HCT116 (cell line): ENCODE data around the gene ADRA1B. TPM values are rescaled to one million over a fixed set of nuclear protein-coding genes. Genes with fewer than 3 reads are reported as not detected.

Source experiments
- ATAC-seq: fragments of 200-7000 bp; cut with Tn5 transposase; 2 replicates; pipeline ENCODE4 v1.9.1; 2020; ENCODE audit warnings: mild to moderate bottlenecking, moderate library complexity
- BruUV-seq: library from RNA; stranded (reverse); fragments of 400-500 nt; replicated peaks from 2 replicates; lab custom pipeline; 2021; lab: Mats Ljungman, UMichigan
- CTCF ChIA-PET: fragments of 300-600 bp; sonication (Branson Sonifier 250); formaldehyde crosslinking; loops from one replicate; lab custom pipeline; 2021; ENCODE audit warnings: antibody characterized with exemption; lab: Charles Lee
- POLR2A ChIA-PET: fragments of 300-600, 350-600 bp; sonication (Branson Sonifier 250); formaldehyde crosslinking; loops from one replicate; lab custom pipeline; 2021; ENCODE audit warnings: antibody characterized with exemption; lab: Charles Lee
- RAD21 ChIA-PET, 2 experiments: fragments of 300-600 bp; sonication (Branson Sonifier 250); formaldehyde crosslinking; loops; one replicate each; lab custom pipeline; 2023; ENCODE audit warnings: low total read pairs in 2 of 2; ENCODE audit not compliant: uncharacterized antibody in 2 of 2, unreplicated experiment in 2 of 2, low non-redundant PET in 1 of 2; lab: Charles Lee
- DNase-seq: peaks from one replicate; pipeline ENCODE4 v3.0.0-alpha.2; 2010; ENCODE audit warnings: low read depth, low spot score
- H2AFZ ChIP-seq: fragments of 200-600 bp; shearing (Covaris generic), sonication (generic); 2 replicates; pipeline ENCODE4 v1.6.1; 2017; ENCODE audit warnings: low read depth, mixed run types, mixed read lengths, antibody characterized with exemption, low read length; ENCODE audit not compliant: poor library complexity, severe bottlenecking
- H3K27ac ChIP-seq: 2 replicates; pipeline ENCODE4 v1.5.1; 2012; ENCODE audit warnings: low read depth, low read length
- H3K27me3 ChIP-seq: fragments of 200-600 bp; sonication (generic); 2 replicates; pipeline ENCODE4 v1.6.1; 2016; ENCODE audit warnings: mixed run types, low read length, mixed read lengths; ENCODE audit not compliant: insufficient read depth
- H3K36me3 ChIP-seq, 2 experiments: fragments of 200-500 bp in 1 of 2; fragments of 200-600 bp in 1 of 2; sonication (Bioruptor generic) in 1 of 2; sonication (generic) in 1 of 2; 2 replicates each; pipeline versions ENCODE4 v1.5.1 to v1.6.1; 2014 to 2016; ENCODE audit warnings: low read length in 2 of 2, inconsistent platforms in 1 of 2, mixed read lengths in 1 of 2, mixed run types in 1 of 2; ENCODE audit not compliant: insufficient read depth in 2 of 2, control insufficient read depth in 1 of 2
- H3K4me1 ChIP-seq, 2 experiments: fragments of 200-600 bp in 1 of 2; sonication (generic) in 1 of 2; 2 replicates each; pipeline versions ENCODE4 v1.5.1 to v1.6.1; 2012 to 2017; ENCODE audit warnings: low read length in 2 of 2, inconsistent platforms in 1 of 2, mild to moderate bottlenecking in 1 of 2, mixed read lengths in 1 of 2, mixed run types in 1 of 2, moderate library complexity in 1 of 2; ENCODE audit not compliant: insufficient read depth in 2 of 2, control insufficient read depth in 1 of 2
- H3K4me2 ChIP-seq: fragments of 200-600 bp; sonication (generic); 2 replicates; pipeline ENCODE4 v1.6.1; 2017; ENCODE audit warnings: mixed run types, low read length, mixed read lengths
- H3K4me3 ChIP-seq, 2 experiments: fragments of 200-600 bp in 1 of 2; sonication (generic) in 1 of 2; replicated peaks in 1 of 2; 2 replicates each; pipeline ENCODE4 v1.5.1; 2011 to 2016; ENCODE audit warnings: low read length in 2 of 2, control low read depth in 1 of 2, low read depth in 1 of 2, mild to moderate bottlenecking in 1 of 2, mixed read lengths in 1 of 2, mixed run types in 1 of 2
- H3K79me2 ChIP-seq: fragments of 200-600 bp; sonication (generic); 2 replicates; pipeline ENCODE4 v1.6.1; 2017; ENCODE audit warnings: mild to moderate bottlenecking, mixed run types, low read length, moderate library complexity, mixed read lengths; ENCODE audit not compliant: insufficient read depth
- H3K9ac ChIP-seq: fragments of 200-600 bp; sonication (generic); 2 replicates; pipeline ENCODE4 v1.6.1; 2016; ENCODE audit warnings: low read length, mixed read lengths
- H3K9me2 ChIP-seq: fragments of 200-600 bp; sonication (generic), shearing (Covaris generic); 2 replicates; pipeline ENCODE4 v1.6.1; 2017; ENCODE audit warnings: mixed run types, mild to moderate bottlenecking, moderate library complexity; ENCODE audit not compliant: insufficient read depth
- H3K9me3 ChIP-seq, 2 experiments: fragments of 200-500 bp in 1 of 2; fragments of 200-600 bp in 1 of 2; sonication (Bioruptor generic) in 1 of 2; sonication (generic) in 1 of 2; 2 replicates each; pipeline ENCODE4 v1.6.1; 2014 to 2017; ENCODE audit warnings: low read length in 2 of 2, mixed read lengths in 2 of 2, inconsistent platforms in 1 of 2, low read depth in 1 of 2, mild to moderate bottlenecking in 1 of 2, mixed run types in 1 of 2, moderate library complexity in 1 of 2; ENCODE audit not compliant: control insufficient read depth in 1 of 2, insufficient read depth in 1 of 2
- H4K20me1 ChIP-seq: fragments of 200-600 bp; sonication (generic), shearing (Covaris generic); 2 replicates; pipeline ENCODE4 v1.6.1; 2017; ENCODE audit warnings: mixed run types, mild to moderate bottlenecking, moderate library complexity; ENCODE audit not compliant: insufficient read depth
- CBX3 ChIP-seq: IDR thresholded peaks from 2 replicates; pipeline ENCODE4 v1.6.1; 2012; ENCODE audit warnings: low read depth
- EZH2phosphoT487 ChIP-seq: fragments of 200-600 bp; IDR thresholded peaks from 2 replicates; pipeline ENCODE4 v1.6.1; 2018; ENCODE audit warnings: antibody characterized with exemption, borderline replicate concordance
- POLR2A ChIP-seq: IDR thresholded peaks from 2 replicates; pipeline ENCODE4 v1.7.0; 2011; ENCODE audit warnings: borderline replicate concordance; ENCODE audit not compliant: insufficient read depth, insufficient read length; ENCODE audit errors: extremely low read depth
- RAD21 ChIP-seq: IDR thresholded peaks from 2 replicates; pipeline ENCODE4 v1.6.1; 2012; ENCODE audit warnings: low read depth, mild to moderate bottlenecking
- SP1 ChIP-seq: IDR thresholded peaks from 2 replicates; pipeline ENCODE4 v1.6.1; 2012; ENCODE audit warnings: low read depth
- TCF7L2 ChIP-seq: IDR thresholded peaks from 2 replicates; pipeline ENCODE4 v1.7.0; 2011; ENCODE audit warnings: borderline replicate concordance, inconsistent platforms; ENCODE audit not compliant: insufficient read depth, insufficient read length; ENCODE audit errors: extremely low read depth
- intact Hi-C: fragments of 100-400 bp; cut with micrococcal nuclease; formaldehyde crosslinking; loops from 2 replicates; pipeline ENCODE4 v1.10.0; 2022
- total RNA-seq: library from RNA; stranded (reverse); gene quantifications from one replicate; pipeline ENCODE4 v1.2.1, GENCODE V29; 2021; ENCODE audit not compliant: unreplicated experiment
- TF ChIP-seq, protein P1 (sequence below): IDR thresholded peaks from 2 replicates; pipeline ENCODE4 v1.6.1; 2012; ENCODE audit warnings: low read depth

The ADRA1B gene
- total RNA-seq, 1 experiment from 2014 or later, result not detected

DNA sequence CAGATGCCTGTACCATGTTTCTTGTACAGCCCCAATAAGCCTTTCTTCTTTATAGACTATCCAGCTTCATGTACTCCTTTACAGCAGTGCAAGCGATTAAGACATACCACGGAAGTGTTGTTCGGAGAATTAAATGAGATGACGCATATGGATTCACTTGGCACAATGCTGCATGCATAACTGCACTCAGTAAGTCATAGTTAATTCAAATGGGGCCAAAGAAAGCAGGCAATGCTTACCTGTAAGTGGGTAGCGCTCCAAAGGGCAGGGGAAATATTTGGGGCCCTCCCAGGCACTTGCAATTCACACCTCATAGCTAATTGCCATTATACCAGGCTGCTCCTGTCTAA lies 7.7 kb upstream of the ADRA1B start:
- CTCF ChIA-PET, result no interaction called here

DNA sequence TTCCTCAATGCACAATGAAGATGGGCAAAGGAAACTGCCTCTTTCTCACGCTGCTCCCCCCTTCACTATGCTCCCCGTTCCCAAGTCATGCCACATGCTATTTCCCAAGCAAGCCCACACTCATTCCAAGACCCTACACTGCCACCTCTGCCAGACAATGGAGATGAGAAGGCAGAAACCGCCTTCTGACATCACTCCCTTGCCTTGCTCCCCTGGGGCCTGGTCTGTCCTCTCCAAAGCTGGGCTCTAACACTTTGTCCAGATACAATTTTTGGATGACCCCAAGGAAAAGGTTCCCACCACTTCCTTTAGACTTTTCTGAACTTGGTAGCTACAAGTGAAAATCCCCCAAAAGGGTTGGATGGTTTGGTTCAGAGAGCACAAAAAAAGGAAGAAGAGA lies 7.2 kb upstream of the ADRA1B start:
- Histone ChIP-seq H3K36me3 (no peaks in the 10 kb centered on the region), H2AFZ (no peak overlapping the region), H3K4me3 (no peak overlapping the region), H3K4me2 (no peak overlapping the region), H3K79me2 (no peaks in the 10 kb centered on the region), H3K9me2 (no peaks in the 10 kb centered on the region), H3K27me3 (peaks cover 6% of the 10 kb centered on the region; the same call in 1 of the 2 replicates), H3K9ac (no peak overlapping the region), H3K27ac (no peak overlapping the region), H3K4me1 (peaks cover 36 to 67% of the 10 kb centered on the region in 2 experiments), H3K9me3 (no peaks in the 10 kb centered on the region), H4K20me1 (no peaks in the 10 kb centered on the region)
- ChIA-PET CTCF (no interaction called here), POLR2A (no interaction called here), RAD21 (no interaction called here)
- no TSS peak for BruUV-seq
- DNase-seq, result no peak
- no peak for ATAC-seq
- TF ChIP-seq EZH2phosphoT487, result no peak
- no peak; the same call in 1 of the 2 replicates for TF ChIP-seq RAD21
- TF ChIP-seq SP1, result no peak
- TF ChIP-seq, protein P1, sequence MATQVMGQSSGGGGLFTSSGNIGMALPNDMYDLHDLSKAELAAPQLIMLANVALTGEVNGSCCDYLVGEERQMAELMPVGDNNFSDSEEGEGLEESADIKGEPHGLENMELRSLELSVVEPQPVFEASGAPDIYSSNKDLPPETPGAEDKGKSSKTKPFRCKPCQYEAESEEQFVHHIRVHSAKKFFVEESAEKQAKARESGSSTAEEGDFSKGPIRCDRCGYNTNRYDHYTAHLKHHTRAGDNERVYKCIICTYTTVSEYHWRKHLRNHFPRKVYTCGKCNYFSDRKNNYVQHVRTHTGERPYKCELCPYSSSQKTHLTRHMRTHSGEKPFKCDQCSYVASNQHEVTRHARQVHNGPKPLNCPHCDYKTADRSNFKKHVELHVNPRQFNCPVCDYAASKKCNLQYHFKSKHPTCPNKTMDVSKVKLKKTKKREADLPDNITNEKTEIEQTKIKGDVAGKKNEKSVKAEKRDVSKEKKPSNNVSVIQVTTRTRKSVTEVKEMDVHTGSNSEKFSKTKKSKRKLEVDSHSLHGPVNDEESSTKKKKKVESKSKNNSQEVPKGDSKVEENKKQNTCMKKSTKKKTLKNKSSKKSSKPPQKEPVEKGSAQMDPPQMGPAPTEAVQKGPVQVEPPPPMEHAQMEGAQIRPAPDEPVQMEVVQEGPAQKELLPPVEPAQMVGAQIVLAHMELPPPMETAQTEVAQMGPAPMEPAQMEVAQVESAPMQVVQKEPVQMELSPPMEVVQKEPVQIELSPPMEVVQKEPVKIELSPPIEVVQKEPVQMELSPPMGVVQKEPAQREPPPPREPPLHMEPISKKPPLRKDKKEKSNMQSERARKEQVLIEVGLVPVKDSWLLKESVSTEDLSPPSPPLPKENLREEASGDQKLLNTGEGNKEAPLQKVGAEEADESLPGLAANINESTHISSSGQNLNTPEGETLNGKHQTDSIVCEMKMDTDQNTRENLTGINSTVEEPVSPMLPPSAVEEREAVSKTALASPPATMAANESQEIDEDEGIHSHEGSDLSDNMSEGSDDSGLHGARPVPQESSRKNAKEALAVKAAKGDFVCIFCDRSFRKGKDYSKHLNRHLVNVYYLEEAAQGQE, result no peak
- TF ChIP-seq TCF7L2, result no peak
- intact Hi-C loops, result no loop called here

More for the DNA sequence above, 7.7 kb upstream of the ADRA1B start:
- RAD21 ChIA-PET, result no interaction called here
- no TSS peak for BruUV-seq
- intact Hi-C loops, result no loop called here
- Histone ChIP-seq H2AFZ (no peak overlapping the region), H4K20me1 (no peaks in the 10 kb centered on the region), H3K4me3 (no peak overlapping the region), H3K9me3 (no peaks in the 10 kb centered on the region), H3K36me3 (no peaks in the 10 kb centered on the region), H3K79me2 (no peaks in the 10 kb centered on the region)
- no peak for ATAC-seq
- no peak for DNase-seq
- TF ChIP-seq CBX3 (no peak), EZH2phosphoT487 (no peak), POLR2A (no peak)
- TF ChIP-seq, all 23 proteins: peak for 0
- Histone ChIP-seq H3K4me2 (no peak overlapping the region), H3K9ac (no peak overlapping the region), H3K27ac (no peak overlapping the region), H3K27me3 (peaks cover 6% of the 10 kb centered on the region; the same call in 1 of the 2 replicates), H3K9me2 (no peaks in the 10 kb centered on the region), H3K4me1 (peaks cover 36 to 71% of the 10 kb centered on the region in 2 experiments)
- POLR2A ChIA-PET, result no interaction called here
